Measurements from ENCODE around the gene PRDX2.
"Not testable (repeated sequence)": the region's sequence is repeated elsewhere in the genome, so short reads cannot be mapped to it uniquely, and the experiment has no call there.

PRDX2 gene

GRCh38 chr19:12801466-12802266 lies at the start of gene PRDX2, which contains the start of gene THSD8:
PRDX2 (minus strand) TSS chr19:12801800; CDS start chr19:12801261, 539 bp downstream.
THSD8 (plus strand) TSS chr19:12802069; CDS start chr19:12802072, 3 bp downstream.
- DNase-seq, result peak; percentile 79 to 81

GRCh38 chr19:12847159-12848139 lies 45.8 kb upstream of the PRDX2 start:
- peak; percentile 83 to 84 for DNase-seq

- not testable (repeated sequence) for DNase-seq
These were observed 45.0 kb upstream of the PRDX2 start for GRCh38 chr19:12846613-12847012.

GRCh38 chr19:12843999-12844732 lies 42.6 kb upstream of the PRDX2 start:
- DNase-seq, result no peak

- DNase-seq, result no peak
These were observed 41.7 kb upstream of the PRDX2 start for GRCh38 chr19:12843328-12843727.

GRCh38 chr19:12842511-12842910 lies 40.9 kb upstream of the PRDX2 start:
- DNase-seq, result no peak

GRCh38 chr19:12841094-12841493 lies 39.5 kb upstream of the PRDX2 start:
- no peak for DNase-seq

- peak; percentile 31 to 36 for DNase-seq
These were observed 38.8 kb upstream of the PRDX2 start for GRCh38 chr19:12840091-12841079.

GRCh38 chr19:12838886-12839756 lies 37.5 kb upstream of the PRDX2 start:
- peak; percentile 25 to 31 for DNase-seq

GRCh38 chr19:12838182-12838885 lies 36.7 kb upstream of the PRDX2 start, which contains the start of gene MAST1:
MAST1 (plus strand) TSS chr19:12838515; CDS start chr19:12838573, 58 bp downstream.
- DNase-seq, result peak; percentile 46 to 52

GRCh38 chr19:12837225-12837624 lies 35.6 kb upstream of the PRDX2 start:
- DNase-seq, result no peak

- no peak for DNase-seq
These were observed 34.9 kb upstream of the PRDX2 start for GRCh38 chr19:12836529-12836863.

GRCh38 chr19:12834976-12835757 lies 33.6 kb upstream of the PRDX2 start:
- peak in 1 of 2 donors; percentile 22 for DNase-seq

- no peak for DNase-seq
These were observed 33.0 kb upstream of the PRDX2 start, which contains the start of gene RTBDN for GRCh38 chr19:12834566-12834943. RTBDN (minus strand) TSS chr19:12834579; CDS start chr19:12829979, 4,600 bp downstream.

- peak; percentile 56 to 59 for DNase-seq
These were observed 32.4 kb upstream of the PRDX2 start for GRCh38 chr19:12833738-12834565.

GRCh38 chr19:12833418-12833737 lies 31.8 kb upstream of the PRDX2 start:
- DNase-seq, result no peak

- peak in 1 of 2 donors; percentile 18 for DNase-seq
These were observed 26.9 kb upstream of the PRDX2 start for GRCh38 chr19:12828494-12828893.
